HL-60/S4 treated with retinoic acid at 250 ng/mL for 4 days and 3 days (cell line): Measurements from ENCODE around the gene PRR5L.

Experiments
- in situ Hi-C: fragments of 300-500 bp; cut with MboI; formaldehyde crosslinking; loops from 2 replicates; pipeline ENCODE4 v1.7.0; 2022; ENCODE audit warnings: low sequenced_read_pairs

Gene PRR5L

DNA sequence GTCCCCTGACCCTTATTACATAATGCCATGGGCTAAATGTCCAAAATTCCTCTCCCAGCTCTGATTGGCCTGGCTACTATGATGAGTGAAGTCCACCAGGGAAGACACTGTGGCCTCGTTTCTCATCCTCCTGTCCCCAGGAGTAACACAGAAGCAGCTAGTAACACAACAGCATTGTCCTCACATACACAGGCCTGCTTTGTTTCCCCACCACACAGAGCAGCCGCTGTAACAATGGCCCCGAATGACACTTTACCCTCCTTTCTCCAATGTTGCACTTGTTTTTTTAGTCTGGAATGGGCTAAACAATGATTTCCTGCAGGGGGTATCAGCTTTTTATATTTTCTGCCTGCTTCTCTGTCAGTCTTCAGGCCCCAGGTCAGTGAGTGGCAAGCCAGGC is at the start of gene PRR5L:
Gene PRR5L, plus strand, starts transcription at position 363 of the 400 bp plus-strand sequence. CDS start 104,834 bp downstream, outside the sequence.
- in situ Hi-C loops, result loop anchor here (10.0 kb wide), 1 partner anchor 199 kb away; no protein-coding TSS in a partner anchor

DNA sequence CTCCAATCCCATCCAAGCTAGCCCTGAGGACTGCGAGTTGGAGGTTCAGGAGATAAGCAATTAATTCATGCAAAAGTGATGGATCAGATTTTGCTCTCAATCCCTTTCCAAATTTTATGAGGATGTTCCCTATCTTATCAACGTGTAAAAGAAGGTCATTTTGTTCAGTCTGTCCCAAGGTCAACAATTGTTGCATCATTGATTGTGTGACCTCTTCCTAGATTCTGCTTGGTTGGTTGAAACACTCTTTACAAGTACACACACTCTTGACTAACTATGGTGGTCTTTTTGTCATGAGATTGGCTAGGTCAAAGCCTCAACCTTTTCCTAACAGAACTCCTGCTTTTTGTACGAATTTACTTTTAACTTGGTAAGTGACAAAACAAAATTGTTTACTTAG is 48.6 kb upstream of the PRR5L start:
- in situ Hi-C loops, result no loop called here

DNA sequence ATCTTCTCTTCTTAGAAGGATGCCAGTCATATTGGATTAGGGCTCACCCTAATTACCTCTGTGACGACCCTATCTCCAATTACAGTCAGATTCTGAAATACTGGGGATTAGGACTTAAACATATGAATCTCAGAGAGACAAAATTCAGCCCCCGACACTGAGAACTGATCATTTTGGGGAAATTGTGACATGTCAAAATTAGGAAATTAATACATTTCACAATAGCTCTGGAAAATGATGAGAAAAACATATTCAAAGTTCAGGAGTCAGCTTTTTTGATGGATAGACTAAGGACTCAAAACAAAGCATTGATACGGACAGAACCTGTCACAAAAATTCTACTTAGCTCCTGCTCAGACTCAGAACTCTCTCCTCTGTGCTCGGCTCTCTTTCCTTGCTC is 47.7 kb upstream of the PRR5L start:
- in situ Hi-C loops, result no loop called here

DNA sequence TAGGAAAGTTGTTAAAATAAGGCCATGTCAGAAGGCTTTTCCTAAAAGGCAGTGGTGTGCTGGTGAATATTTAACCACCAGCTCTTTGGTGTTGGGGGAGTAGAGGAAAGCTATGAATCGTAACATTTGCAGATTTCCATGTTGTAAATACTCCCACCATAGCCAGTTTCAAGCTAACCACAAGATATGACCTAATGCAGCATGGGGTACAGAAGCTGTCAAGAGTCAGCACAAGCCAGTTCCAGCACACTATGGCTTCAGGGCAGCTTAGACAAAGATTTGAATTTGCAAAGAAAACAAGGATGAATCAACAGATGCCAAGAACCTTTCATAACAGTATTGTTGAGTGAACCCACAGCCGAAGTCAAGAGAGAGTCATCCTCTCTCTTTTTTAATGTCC is 46.8 kb upstream of the PRR5L start:
- in situ Hi-C loops, result no loop called here

DNA sequence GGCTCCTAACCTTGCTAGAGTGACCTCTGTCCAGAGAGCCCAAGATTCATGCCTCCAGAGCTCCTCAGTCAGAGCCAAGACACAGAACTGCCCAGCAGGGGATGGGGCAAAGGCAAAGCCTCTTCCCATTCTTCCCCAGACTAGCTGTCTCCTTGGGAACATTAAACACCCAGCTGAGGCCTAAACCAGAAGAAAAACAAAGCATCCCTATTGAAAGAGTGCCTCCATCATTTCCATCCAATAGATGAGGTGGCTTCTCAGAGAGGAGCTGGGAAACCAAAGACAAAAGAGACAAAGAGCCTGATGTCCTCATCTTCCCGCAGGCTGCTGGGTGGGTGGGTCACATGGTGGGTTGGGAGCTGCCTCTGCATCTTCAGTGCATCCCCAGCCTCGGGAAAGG is 44.3 kb upstream of the PRR5L start:
- in situ Hi-C loops, result no loop called here

DNA sequence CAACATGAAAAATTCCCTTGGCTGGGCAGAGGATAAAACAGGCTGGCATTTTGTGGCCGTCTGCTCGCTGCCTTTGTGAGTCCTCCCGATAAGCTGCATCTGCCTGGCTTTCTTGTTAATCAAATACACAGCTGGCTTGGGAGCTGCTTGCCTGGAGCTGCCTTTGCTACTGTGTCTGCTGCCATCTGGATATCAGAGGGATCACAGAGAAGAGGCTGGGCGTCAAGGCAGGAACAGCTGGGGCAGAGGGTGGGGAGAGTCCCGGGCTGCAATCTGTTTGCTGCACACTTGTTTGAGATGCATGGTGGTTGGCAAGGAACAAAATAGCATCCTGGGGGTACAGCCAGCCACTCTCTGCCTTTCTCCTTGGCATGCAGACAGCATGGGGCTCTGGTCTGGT is 42.9 kb upstream of the PRR5L start:
- in situ Hi-C loops, result no loop called here

GRCh38 chr11:36254713-36255112 is 41.4 kb upstream of the PRR5L start:
- in situ Hi-C loops, result no loop called here

GRCh38 chr11:36257351-36257750 is 38.7 kb upstream of the PRR5L start:
- in situ Hi-C loops, result no loop called here

- in situ Hi-C loops, result no loop called here
Measured at GRCh38 chr11:36258730-36259360, 37.2 kb upstream of the PRR5L start.

GRCh38 chr11:36261094-36261493 is 35.0 kb upstream of the PRR5L start:
- in situ Hi-C loops, result loop anchor here (10.0 kb wide), 1 partner anchor 646 kb away; the partner anchor contains the start of gene FJX1

- in situ Hi-C loops, result loop anchor here (10.0 kb wide), 1 partner anchor 649 kb away; the partner anchor contains the start of gene FJX1
Measured at GRCh38 chr11:36264011-36264972, 31.8 kb upstream of the PRR5L start.

DNA sequence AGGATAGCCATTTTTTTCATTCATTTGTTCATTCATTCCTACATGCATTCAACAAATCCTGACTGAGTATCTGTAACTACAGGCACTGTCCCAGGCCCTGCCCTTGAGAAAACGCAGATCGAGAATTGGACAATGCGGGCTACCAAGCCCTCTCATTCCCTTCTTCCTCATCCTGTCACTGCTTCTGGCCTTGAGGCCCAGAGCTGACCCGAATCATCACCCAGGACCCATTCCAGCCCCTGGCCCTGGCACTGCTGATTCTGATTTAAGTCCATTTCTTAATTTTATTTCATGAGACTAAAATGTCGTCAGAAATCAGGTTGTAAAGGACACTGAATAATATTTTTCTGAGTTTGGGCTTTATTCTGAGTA is 31.1 kb upstream of the PRR5L start:
- in situ Hi-C loops, result loop anchor here (10.0 kb wide), 1 partner anchor 650 kb away; the partner anchor contains the start of gene FJX1

- in situ Hi-C loops, result loop anchor here (10.0 kb wide), 1 partner anchor 651 kb away; the partner anchor contains the start of gene FJX1
Measured at GRCh38 chr11:36265793-36266628, 30.1 kb upstream of the PRR5L start.

DNA sequence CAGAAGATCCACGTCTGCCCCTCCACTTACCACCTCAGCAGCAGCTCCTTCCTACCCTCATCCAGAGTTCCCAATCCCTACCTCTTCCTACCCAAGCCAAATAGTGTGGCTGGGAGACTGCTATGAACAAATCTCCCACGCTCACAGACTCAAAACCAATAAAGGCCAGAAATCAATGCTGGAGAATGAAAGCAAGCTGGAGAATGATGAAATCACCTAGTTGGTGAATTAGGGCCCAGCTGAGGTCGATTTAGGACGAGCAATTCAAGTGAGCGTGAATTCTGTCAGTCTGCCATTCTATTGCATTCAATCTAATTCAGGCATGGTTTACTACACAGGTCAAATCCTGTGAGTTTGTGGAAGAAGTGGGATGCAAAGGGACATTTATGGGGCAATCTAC is 29.3 kb upstream of the PRR5L start:
- in situ Hi-C loops, result loop anchor here (10.0 kb wide), 1 partner anchor 652 kb away; the partner anchor contains the start of gene FJX1

GRCh38 chr11:36268337-36268985 is 27.6 kb upstream of the PRR5L start:
- in situ Hi-C loops, result loop anchor here (10.0 kb wide), 1 partner anchor 654 kb away; the partner anchor contains the start of gene FJX1

DNA sequence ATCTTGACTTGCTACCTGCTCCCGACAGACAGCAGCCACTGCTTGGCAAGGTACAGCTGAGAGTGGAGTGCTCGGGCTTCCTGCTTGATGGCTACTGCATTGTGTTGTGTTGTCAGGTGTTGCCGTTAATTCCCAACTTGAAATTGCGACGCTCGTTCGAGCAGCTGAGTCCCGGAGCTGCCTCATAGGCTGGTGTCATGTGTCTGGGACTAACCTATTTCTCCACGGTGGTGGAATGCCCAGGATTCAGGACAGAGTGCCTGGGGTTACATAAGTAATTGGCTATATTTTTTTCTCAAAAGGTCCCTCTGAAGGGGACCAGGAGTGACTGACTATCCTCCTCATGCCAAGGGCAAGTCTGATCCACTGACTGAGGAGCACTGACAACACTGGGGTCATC is 25.4 kb upstream of the PRR5L start:
- in situ Hi-C loops, result no loop called here

- in situ Hi-C loops, result no loop called here
Measured at GRCh38 chr11:36271794-36272407, 24.2 kb upstream of the PRR5L start.

- in situ Hi-C loops, result no loop called here
Measured at GRCh38 chr11:36273110-36273509, 23.0 kb upstream of the PRR5L start.

DNA sequence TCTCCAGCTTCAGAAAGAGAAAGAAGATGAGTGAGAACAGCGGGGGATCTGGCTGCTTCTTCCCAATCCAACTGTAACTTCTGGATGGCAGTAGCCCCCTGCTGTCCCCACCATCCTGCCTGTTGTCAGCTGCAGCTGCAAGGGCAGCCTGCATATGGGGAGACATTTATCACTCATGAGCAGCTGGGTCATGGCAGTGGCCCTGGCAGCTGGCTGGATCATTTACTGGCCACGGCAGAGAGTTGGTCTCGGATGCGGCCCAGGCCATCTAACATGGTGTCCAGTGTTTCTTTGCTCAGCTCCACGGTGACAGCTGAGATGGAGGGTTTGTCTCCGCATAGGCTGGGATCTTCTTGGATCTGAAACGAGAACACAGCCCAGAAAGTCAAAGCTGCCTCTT is 21.7 kb upstream of the PRR5L start:
- in situ Hi-C loops, result no loop called here
